Loucy (cell line): ENCODE data around the gene PPP3CA.

Source experiments
- H2AFZ ChIP-seq: fragments of 200-600 bp; sonication (generic); 2 replicates; pipeline ENCODE4 v1.6.0; 2016; ENCODE audit warnings: antibody characterized with exemption, mild to moderate bottlenecking, low read length, moderate library complexity
- H3F3A ChIP-seq: fragments of 200-600 bp; 2 replicates; pipeline ENCODE4 v1.6.0; 2016; ENCODE audit warnings: antibody characterized with exemption, low read depth, mild to moderate bottlenecking
- H3K27me3 ChIP-seq: fragments of 200-600 bp; sonication (generic); 2 replicates; pipeline ENCODE4 v1.6.1; 2014; ENCODE audit warnings: low read length, mild to moderate bottlenecking; ENCODE audit not compliant: insufficient read depth, poor library complexity, severe bottlenecking
- H3K36me3 ChIP-seq: fragments of 200-600 bp; sonication (generic); 2 replicates; pipeline ENCODE4 v1.6.1; 2016; ENCODE audit warnings: low read length; ENCODE audit not compliant: insufficient read depth
- H3K4me1 ChIP-seq: fragments of 200-600 bp; sonication (generic); 2 replicates; pipeline ENCODE4 v1.5.1; 2014; ENCODE audit warnings: low read length, mild to moderate bottlenecking; ENCODE audit not compliant: insufficient read depth, poor library complexity, severe bottlenecking
- H3K4me2 ChIP-seq: fragments of 200-600 bp; sonication (generic); 2 replicates; pipeline ENCODE4 v1.6.0; 2014; ENCODE audit warnings: antibody characterized with exemption, low read length, low read depth, mild to moderate bottlenecking; ENCODE audit not compliant: poor library complexity, severe bottlenecking
- H3K4me3 ChIP-seq: fragments of 200-600 bp; sonication (generic); 2 replicates; pipeline ENCODE4 v1.5.1; 2014; ENCODE audit warnings: low read length, mild to moderate bottlenecking, mixed read lengths; ENCODE audit not compliant: poor library complexity, severe bottlenecking
- H3K79me2 ChIP-seq: fragments of 200-600 bp; sonication (generic); 2 replicates; pipeline ENCODE4 v1.6.1; 2014; ENCODE audit warnings: low read length; ENCODE audit not compliant: insufficient read depth
- H3K9ac ChIP-seq: fragments of 200-600 bp; sonication (generic); 2 replicates; pipeline ENCODE4 v1.6.0; 2014; ENCODE audit warnings: mild to moderate bottlenecking, low read depth, low read length, moderate library complexity; ENCODE audit not compliant: poor library complexity, severe bottlenecking
- H3K9me2 ChIP-seq: fragments of 200-600 bp; sonication (generic); replicated peaks from 2 replicates; pipeline ENCODE4 v1.6.1; 2016; ENCODE audit warnings: low read depth, low read length, mixed read lengths
- H3K9me3 ChIP-seq: fragments of 200-600 bp; sonication (generic); 2 replicates; pipeline ENCODE4 v1.6.1; 2014; ENCODE audit warnings: mild to moderate bottlenecking, antibody characterized with exemption, low read length, low read depth; ENCODE audit not compliant: insufficient read depth
- H4K20me1 ChIP-seq: fragments of 200-600 bp; sonication (generic); 2 replicates; pipeline ENCODE4 v1.6.0; 2014; ENCODE audit warnings: antibody characterized with exemption, low read length, mild to moderate bottlenecking; ENCODE audit not compliant: insufficient read depth, poor library complexity, severe bottlenecking
- EZH2phosphoT487 ChIP-seq: fragments of 200-600 bp; IDR thresholded peaks from 2 replicates; pipeline ENCODE4 v1.6.1; 2018; ENCODE audit warnings: antibody characterized with exemption, mild to moderate bottlenecking, moderate library complexity, borderline replicate concordance
- TF ChIP-seq, protein P1 (sequence below): fragments of 200-600 bp; sonication (generic); conservative IDR thresholded peaks from 2 replicates; pipeline ENCODE4 v1.5.1; 2014; ENCODE audit warnings: mild to moderate bottlenecking, antibody characterized with exemption, low read length

Gene PPP3CA

DNA sequence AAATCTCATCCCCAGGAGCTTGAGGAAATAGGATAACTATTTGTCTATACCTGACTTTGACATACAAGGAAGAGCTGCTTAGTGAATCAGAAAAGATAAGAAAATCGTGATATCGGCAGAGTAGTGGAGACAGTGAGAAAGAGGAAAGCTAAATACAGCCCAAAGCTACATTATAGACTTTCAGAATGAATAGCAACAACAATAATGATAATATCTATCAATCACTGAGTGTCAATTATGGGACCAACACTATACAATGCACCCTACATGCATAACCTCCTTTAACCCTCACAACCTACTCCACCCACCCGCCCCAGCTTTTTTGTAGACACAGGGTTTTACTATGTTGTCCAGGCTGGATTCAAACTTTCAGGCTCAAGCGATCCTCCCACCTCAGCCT lies 205.1 kb downstream of the PPP3CA start:
- Histone ChIP-seq H3K4me3 (no peak overlapping the region), H4K20me1 (no peaks in the 10 kb centered on the region), H3K79me2 (no peaks in the 10 kb centered on the region), H3K36me3 (no peaks in the 10 kb centered on the region), H3K9ac (no peak overlapping the region), H3K4me2 (no peak overlapping the region), H3F3A (no peaks in the 10 kb centered on the region), H3K9me2 (no peaks in the 10 kb centered on the region), H2AFZ (no peak overlapping the region), H3K4me1 (peaks cover 19% of the 10 kb centered on the region), H3K27me3 (no peaks in the 10 kb centered on the region), H3K9me3 (no peaks in the 10 kb centered on the region)
- no peak for TF ChIP-seq EZH2phosphoT487

DNA sequence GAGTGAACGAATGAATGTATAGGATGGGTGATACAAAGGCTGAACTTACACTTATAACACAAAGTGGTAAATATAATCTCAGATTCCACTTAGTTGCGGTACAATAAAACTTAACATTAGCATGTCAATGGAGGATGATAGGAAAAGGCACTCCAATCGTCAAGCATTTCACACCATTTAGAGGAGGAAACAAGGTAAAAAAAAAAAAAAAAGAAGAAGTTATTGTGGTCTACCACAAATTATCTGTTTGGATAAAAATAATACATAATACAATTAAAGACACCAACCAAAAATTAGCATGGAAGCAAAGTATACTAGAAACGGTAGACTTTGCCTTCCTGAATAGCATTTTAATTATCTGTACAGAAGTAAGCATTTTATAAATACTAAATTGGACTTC lies 205.5 kb downstream of the PPP3CA start:
- H3K4me3 ChIP-seq, result no peak overlapping the region
- H3K9me2 ChIP-seq, result no peaks in the 10 kb centered on the region
- H3K36me3 ChIP-seq, result no peaks in the 10 kb centered on the region
- H4K20me1 ChIP-seq, result no peaks in the 10 kb centered on the region
- no peaks in the 10 kb centered on the region for H3K27me3 ChIP-seq
- H3K4me2 ChIP-seq, result no peak overlapping the region
- peaks cover 19% of the 10 kb centered on the region for H3K4me1 ChIP-seq
- TF ChIP-seq, protein P1, sequence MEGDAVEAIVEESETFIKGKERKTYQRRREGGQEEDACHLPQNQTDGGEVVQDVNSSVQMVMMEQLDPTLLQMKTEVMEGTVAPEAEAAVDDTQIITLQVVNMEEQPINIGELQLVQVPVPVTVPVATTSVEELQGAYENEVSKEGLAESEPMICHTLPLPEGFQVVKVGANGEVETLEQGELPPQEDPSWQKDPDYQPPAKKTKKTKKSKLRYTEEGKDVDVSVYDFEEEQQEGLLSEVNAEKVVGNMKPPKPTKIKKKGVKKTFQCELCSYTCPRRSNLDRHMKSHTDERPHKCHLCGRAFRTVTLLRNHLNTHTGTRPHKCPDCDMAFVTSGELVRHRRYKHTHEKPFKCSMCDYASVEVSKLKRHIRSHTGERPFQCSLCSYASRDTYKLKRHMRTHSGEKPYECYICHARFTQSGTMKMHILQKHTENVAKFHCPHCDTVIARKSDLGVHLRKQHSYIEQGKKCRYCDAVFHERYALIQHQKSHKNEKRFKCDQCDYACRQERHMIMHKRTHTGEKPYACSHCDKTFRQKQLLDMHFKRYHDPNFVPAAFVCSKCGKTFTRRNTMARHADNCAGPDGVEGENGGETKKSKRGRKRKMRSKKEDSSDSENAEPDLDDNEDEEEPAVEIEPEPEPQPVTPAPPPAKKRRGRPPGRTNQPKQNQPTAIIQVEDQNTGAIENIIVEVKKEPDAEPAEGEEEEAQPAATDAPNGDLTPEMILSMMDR, result no peak
- no peak overlapping the region for H2AFZ ChIP-seq
- no peaks in the 10 kb centered on the region for H3K9me3 ChIP-seq
- no peaks in the 10 kb centered on the region for H3F3A ChIP-seq
- H3K79me2 ChIP-seq, result no peaks in the 10 kb centered on the region
- no peak overlapping the region for H3K9ac ChIP-seq

DNA sequence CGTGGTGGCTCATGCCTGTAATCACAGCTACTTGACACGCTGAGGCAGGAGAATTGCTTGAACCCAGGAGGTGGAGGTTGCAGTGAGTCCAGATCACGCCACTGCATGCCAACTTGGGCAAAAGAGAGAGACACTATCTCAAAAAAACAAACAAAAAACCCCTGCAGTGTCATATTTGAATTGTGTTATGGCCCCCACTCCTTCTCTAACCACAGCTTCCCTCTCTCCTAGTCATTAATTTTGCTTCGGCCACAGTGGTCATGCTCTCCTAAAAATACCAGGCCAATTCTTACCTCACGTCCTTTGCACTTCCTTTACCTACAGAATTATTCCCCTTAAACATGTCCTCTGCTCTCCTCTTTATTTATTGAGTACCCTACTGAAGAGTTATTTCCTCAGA lies 206.1 kb downstream of the PPP3CA start:
- TF ChIP-seq, protein P1, result no peak
- no peak for TF ChIP-seq EZH2phosphoT487
- no peak overlapping the region for H3K9ac ChIP-seq
- H3K79me2 ChIP-seq, result no peaks in the 10 kb centered on the region
- H3K4me2 ChIP-seq, result no peak overlapping the region
- no peak overlapping the region for H2AFZ ChIP-seq
- H3K9me3 ChIP-seq, result no peaks in the 10 kb centered on the region
- no peaks in the 10 kb centered on the region for H3F3A ChIP-seq
- H3K4me1 ChIP-seq, result peaks cover 19% of the 10 kb centered on the region
- no peaks in the 10 kb centered on the region for H3K9me2 ChIP-seq
- H3K27me3 ChIP-seq, result no peaks in the 10 kb centered on the region
- H3K36me3 ChIP-seq, result no peaks in the 10 kb centered on the region
- no peaks in the 10 kb centered on the region for H4K20me1 ChIP-seq
- H3K4me3 ChIP-seq, result no peak overlapping the region

DNA sequence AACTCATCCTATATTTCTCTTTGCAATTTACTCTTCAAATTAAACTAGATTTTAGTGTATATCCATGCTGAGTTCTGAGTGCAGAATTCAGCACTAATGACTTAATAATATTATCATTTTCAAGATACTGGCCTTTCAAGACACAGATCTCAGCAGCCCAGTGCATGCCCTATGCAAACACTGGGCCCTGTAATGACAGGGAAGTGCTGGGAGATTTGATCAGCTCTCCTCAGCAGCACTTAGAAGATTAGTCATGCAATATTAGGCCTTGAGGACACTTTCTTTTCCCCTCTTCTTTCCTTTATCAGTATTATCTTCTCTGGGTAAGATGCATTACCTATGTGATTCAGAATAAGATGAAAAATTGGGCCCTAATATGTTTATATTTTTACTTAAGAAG lies 207.1 kb downstream of the PPP3CA start:
- no peaks in the 10 kb centered on the region for H3K9me2 ChIP-seq
- no peak overlapping the region for H3K9ac ChIP-seq
- no peaks in the 10 kb centered on the region for H3K79me2 ChIP-seq
- H2AFZ ChIP-seq, result no peak overlapping the region
- peaks cover 27% of the 10 kb centered on the region for H3K4me1 ChIP-seq
- H3K27me3 ChIP-seq, result no peaks in the 10 kb centered on the region
- no peaks in the 10 kb centered on the region for H3K9me3 ChIP-seq
- no peak overlapping the region for H3K4me3 ChIP-seq
- no peaks in the 10 kb centered on the region for H4K20me1 ChIP-seq
- H3K36me3 ChIP-seq, result no peaks in the 10 kb centered on the region
- TF ChIP-seq EZH2phosphoT487, result no peak
- TF ChIP-seq, protein P1, result no peak
- H3F3A ChIP-seq, result no peaks in the 10 kb centered on the region
- H3K4me2 ChIP-seq, result no peak overlapping the region
